GM12864 (cell line): Measurements from ENCODE around the gene PCYT2.

Experiments
- DNase-seq: peaks from one replicate; pipeline ENCODE4 v3.0.0-alpha.2; 2011; ENCODE audit warnings: low read depth
- H3K4me3 ChIP-seq: 2 replicates; pipeline ENCODE4 v1.5.1; 2011; ENCODE audit warnings: mild to moderate bottlenecking, low read depth, low read length, control low read depth
- CTCF ChIP-seq: IDR thresholded peaks from 2 replicates; pipeline ENCODE4 v1.5.1; 2011; ENCODE audit warnings: low read depth, mild to moderate bottlenecking, moderate library complexity, low read length, control low read depth, inconsistent platforms; ENCODE audit errors: missing control alignments

PCYT2 gene

GRCh38 chr17:81900181-81900820 is 10.9 kb downstream of the PCYT2 start:
- no peak for DNase-seq
- no peak for TF ChIP-seq CTCF
- H3K4me3 ChIP-seq: no peak overlapping the region

GRCh38 chr17:81899514-81900166 is 11.6 kb downstream of the PCYT2 start:
- no peak for DNase-seq
- no peak overlapping the region for H3K4me3 ChIP-seq
- TF ChIP-seq CTCF: no peak

GRCh38 chr17:81898885-81899284 is 12.3 kb downstream of the PCYT2 start:
- no peak for DNase-seq
- no peak for TF ChIP-seq CTCF
- no peak overlapping the region for H3K4me3 ChIP-seq

GRCh38 chr17:81898029-81898866 is 13.0 kb downstream of the PCYT2 start:
- H3K4me3 ChIP-seq: no peak overlapping the region
- DNase-seq: no peak
- TF ChIP-seq CTCF: no peak

GRCh38 chr17:81895400-81895799 is 15.8 kb downstream of the PCYT2 start:
- no peak for TF ChIP-seq CTCF
- no peak overlapping the region for H3K4me3 ChIP-seq
- no peak for DNase-seq

GRCh38 chr17:81891303-81891552 is 20.0 kb downstream of the PCYT2 start:
- H3K4me3 ChIP-seq: peak overlapping the region; percentile 87
- TF ChIP-seq CTCF: no peak
- no peak for DNase-seq
